ENCODE measurements around the gene KLHL26.

- TF ChIP-seq CTCF (IDR thresholded peaks at IDR 0.05; ENCODE audit: borderline replicate concordance, extremely low read depth, low read length, poor library complexity, severe bottlenecking) (no peak), EZH2 (IDR thresholded peaks at IDR 0.05; ENCODE audit: borderline replicate concordance, low read depth, low read length, severe bottlenecking) (no peak)
Measured at GRCh38 chr19:18620902-18621301, 15.9 kb upstream of the KLHL26 start.

Measured in DND-41 (cell line).